NB4 (cell line): ENCODE measurements around the gene CEP85.

Source experiments
- DNase-seq: peaks from one replicate; pipeline ENCODE4 v3.0.0; 2010; ENCODE audit warnings: low read depth
- H3K4me3 ChIP-seq: one replicate; pipeline ENCODE4 v1.5.1; 2011; ENCODE audit warnings: mild to moderate bottlenecking, low read depth, low read length, moderate library complexity
- CTCF ChIP-seq: IDR thresholded peaks from one replicate; pipeline ENCODE4 v1.5.1; 2012; ENCODE audit warnings: low read depth, low read length
- MAX ChIP-seq: IDR thresholded peaks from 2 replicates; pipeline ENCODE4 v1.6.1; 2011; ENCODE audit warnings: low read depth, low read length
- MYC ChIP-seq: IDR thresholded peaks from 2 replicates; pipeline ENCODE4 v1.6.1; 2011; ENCODE audit warnings: low read depth, low read length
- POLR2A ChIP-seq: IDR thresholded peaks from 2 replicates; pipeline ENCODE4 v1.6.1; 2011; ENCODE audit warnings: mild to moderate bottlenecking; ENCODE audit not compliant: insufficient read length; ENCODE audit errors: extremely low read depth

Gene CEP85

GRCh38 chr1:26314501-26314900, 80.5 kb downstream of the CEP85 start:
- no peak overlapping the region for H3K4me3 ChIP-seq
- DNase-seq = no peak
- TF ChIP-seq CTCF = no peak
- TF ChIP-seq POLR2A = no peak
- no peak for TF ChIP-seq MAX
- no peak for TF ChIP-seq MYC

- no peak overlapping the region for H3K4me3 ChIP-seq
- peak; percentile 23 for DNase-seq
These were observed 82.2 kb downstream of the CEP85 start for GRCh38 chr1:26315874-26316850.

GRCh38 chr1:26317146-26317545, 83.1 kb downstream of the CEP85 start:
- H3K4me3 ChIP-seq = no peak overlapping the region
- DNase-seq = no peak
- TF ChIP-seq MYC = no peak
- no peak for TF ChIP-seq CTCF
- no peak for TF ChIP-seq MAX
- no peak for TF ChIP-seq POLR2A

More at GRCh38 chr1:26315874-26316850, 82.2 kb downstream of the CEP85 start:
- TF ChIP-seq MAX = no peak
- TF ChIP-seq CTCF = no peak
- no peak for TF ChIP-seq MYC
- no peak for TF ChIP-seq POLR2A

- TF ChIP-seq MYC = no peak
- no peak for TF ChIP-seq MAX
- no peak for TF ChIP-seq CTCF
- no peak for TF ChIP-seq POLR2A
- peak; percentile 62 for DNase-seq
- no peak within 1 kb of the TSS for H3K4me3 ChIP-seq
These were observed 83.8 kb downstream of the CEP85 start, which contains the start of gene CD52 for GRCh38 chr1:26317612-26318337. Gene CD52, plus strand, starts transcription at chr1:26317958. Its CDS starts 60 bp downstream, at chr1:26318018.

GRCh38 chr1:26318338-26319064, 84.5 kb downstream of the CEP85 start:
- TF ChIP-seq MYC (no peak), POLR2A (no peak), CTCF (no peak), MAX (no peak)
- no peak overlapping the region for H3K4me3 ChIP-seq
- peak; percentile 20 for DNase-seq
